DOHH2 (cell line): Measurements from ENCODE around the gene TPRG1L.

Source experiments
- H3F3A ChIP-seq: fragments of 200-600 bp; sonication (generic), shearing (Covaris generic); 2 replicates; pipeline ENCODE4 v1.6.0; 2016; ENCODE audit warnings: antibody characterized with exemption, mild to moderate bottlenecking; ENCODE audit not compliant: control insufficient read depth, insufficient read depth
- H3K27ac ChIP-seq: fragments of 200-600 bp; sonication (generic); 2 replicates; pipeline ENCODE4 v1.5.1; 2014; ENCODE audit warnings: low read depth, mild to moderate bottlenecking, low read length, moderate library complexity
- H3K27me3 ChIP-seq: fragments of 200-600 bp; sonication (generic); 2 replicates; pipeline ENCODE4 v1.6.1; 2014; ENCODE audit warnings: mild to moderate bottlenecking, low read length, mixed read lengths; ENCODE audit not compliant: control insufficient read depth
- H3K36me3 ChIP-seq: fragments of 200-600 bp; sonication (generic); 2 replicates; pipeline ENCODE4 v1.6.1; 2014; ENCODE audit warnings: mild to moderate bottlenecking, low read length, moderate library complexity, mixed read lengths; ENCODE audit not compliant: control insufficient read depth
- H3K4me1 ChIP-seq: fragments of 200-600 bp; sonication (generic); 2 replicates; pipeline ENCODE4 v1.6.1; 2014; ENCODE audit warnings: mild to moderate bottlenecking, low read length, mixed read lengths; ENCODE audit not compliant: control insufficient read depth
- H3K4me2 ChIP-seq: fragments of 200-600 bp; sonication (generic); 2 replicates; pipeline ENCODE4 v1.6.0; 2014; ENCODE audit warnings: mild to moderate bottlenecking, low read length, moderate library complexity
- H3K4me3 ChIP-seq: fragments of 200-600 bp; sonication (generic); 2 replicates; pipeline ENCODE4 v1.5.1; 2014; ENCODE audit warnings: mild to moderate bottlenecking, low read length, mixed read lengths
- H3K79me2 ChIP-seq: fragments of 200-600 bp; sonication (generic); 2 replicates; pipeline ENCODE4 v1.6.1; 2014; ENCODE audit warnings: mild to moderate bottlenecking, low read length, mixed read lengths; ENCODE audit not compliant: control insufficient read depth
- H3K9me2 ChIP-seq: fragments of 200-600 bp; sonication (generic); replicated peaks from 2 replicates; pipeline ENCODE4 v1.6.1; 2014; ENCODE audit warnings: mild to moderate bottlenecking, low read length, mixed read lengths; ENCODE audit not compliant: control insufficient read depth
- H3K9me3 ChIP-seq: fragments of 200-600 bp; sonication (generic); 2 replicates; pipeline ENCODE4 v1.6.1; 2014; ENCODE audit warnings: antibody characterized with exemption, low read length, mixed read lengths; ENCODE audit not compliant: control insufficient read depth, insufficient read depth
- H4K20me1 ChIP-seq: fragments of 200-600 bp; sonication (generic); 2 replicates; pipeline ENCODE4 v1.6.0; 2014; ENCODE audit warnings: low read depth, mild to moderate bottlenecking, antibody characterized with exemption, low read length, moderate library complexity; ENCODE audit not compliant: control insufficient read depth, insufficient read depth
- EZH2phosphoT487 ChIP-seq: fragments of 200-600 bp; sonication (generic); IDR thresholded peaks from 2 replicates; pipeline ENCODE4 v1.6.1; 2017; ENCODE audit warnings: borderline replicate concordance, mild to moderate bottlenecking, antibody characterized with exemption, low read length, moderate library complexity, mixed read lengths
- TF ChIP-seq, protein P1 (sequence below): fragments of 200-600 bp; sonication (generic); IDR thresholded peaks from one replicate; pipeline ENCODE4 v1.5.1; 2014; ENCODE audit warnings: antibody characterized with exemption, mild to moderate bottlenecking, low read depth, low read length; ENCODE audit not compliant: poor library complexity, severe bottlenecking

The TPRG1L gene

DNA sequence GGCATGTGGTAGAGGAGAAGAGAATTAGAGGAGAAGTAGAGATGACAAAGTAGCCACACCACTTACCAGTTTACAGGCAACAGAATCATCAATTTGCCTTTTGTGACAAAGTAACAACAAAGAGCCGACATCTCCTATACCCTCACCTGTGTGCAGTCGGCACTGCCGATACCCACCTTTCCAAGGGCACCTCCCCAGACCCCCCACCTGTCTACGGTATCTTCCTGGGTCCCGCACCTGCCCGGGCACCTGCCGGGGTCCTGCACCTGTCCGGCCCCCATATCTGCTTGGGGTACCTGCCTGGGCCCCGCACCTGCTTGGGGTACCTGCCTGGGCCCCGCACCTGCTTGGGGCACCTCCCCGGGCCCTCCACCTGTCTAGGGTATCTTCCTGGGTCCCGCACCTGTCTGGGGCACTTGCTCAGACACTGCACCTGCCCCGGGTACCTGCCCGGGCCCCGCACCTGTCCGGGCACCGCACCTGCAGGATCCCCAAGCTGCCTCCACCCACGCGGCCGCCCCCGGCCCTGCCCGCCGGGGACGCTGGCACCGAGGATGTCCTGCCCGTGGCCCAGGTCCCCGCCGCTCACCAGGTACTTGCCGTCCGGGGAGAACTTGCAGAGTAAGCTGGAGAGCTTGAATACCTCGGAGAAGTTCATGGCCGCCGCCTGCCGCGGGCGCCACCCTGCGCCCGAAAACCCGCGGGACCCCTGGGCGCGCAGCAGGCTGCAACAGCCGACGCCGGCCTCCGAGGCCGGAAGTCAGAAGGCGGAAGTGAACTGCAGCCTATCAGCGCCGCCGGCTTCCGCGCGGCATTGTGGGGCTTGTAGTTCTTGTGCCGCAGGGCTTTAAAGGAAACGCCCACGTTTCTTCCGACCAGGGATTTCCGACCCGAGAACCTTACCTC is 24.8 kb downstream of the TPRG1L start, which contains the start of gene WRAP73:
TSS of gene WRAP73 (minus strand) at position 762 of the 906 bp plus-strand sequence. CDS start at position 658, 104 bp downstream.
- H3K27ac ChIP-seq, result no peak within 1 kb of the TSS
- peaks cover 34% of the 10 kb centered on the region for H3K79me2 ChIP-seq
- H4K20me1 ChIP-seq, result no peaks in the 10 kb centered on the region
- no peaks in the 10 kb centered on the region for H3K27me3 ChIP-seq
- H3F3A ChIP-seq, result peaks cover 9% of the 10 kb centered on the region
- no peaks in the 10 kb centered on the region for H3K9me3 ChIP-seq
- peaks cover 32% of the 10 kb centered on the region for H3K36me3 ChIP-seq
- H3K9me2 ChIP-seq, result no peaks in the 10 kb centered on the region
- peak within 1 kb of the TSS; percentile 66 for H3K4me2 ChIP-seq
- peak within 1 kb of the TSS; percentile 82 for H3K4me3 ChIP-seq
- peaks cover 36% of the 10 kb centered on the region for H3K4me1 ChIP-seq
- no peak for TF ChIP-seq EZH2phosphoT487
- TF ChIP-seq, protein P1, sequence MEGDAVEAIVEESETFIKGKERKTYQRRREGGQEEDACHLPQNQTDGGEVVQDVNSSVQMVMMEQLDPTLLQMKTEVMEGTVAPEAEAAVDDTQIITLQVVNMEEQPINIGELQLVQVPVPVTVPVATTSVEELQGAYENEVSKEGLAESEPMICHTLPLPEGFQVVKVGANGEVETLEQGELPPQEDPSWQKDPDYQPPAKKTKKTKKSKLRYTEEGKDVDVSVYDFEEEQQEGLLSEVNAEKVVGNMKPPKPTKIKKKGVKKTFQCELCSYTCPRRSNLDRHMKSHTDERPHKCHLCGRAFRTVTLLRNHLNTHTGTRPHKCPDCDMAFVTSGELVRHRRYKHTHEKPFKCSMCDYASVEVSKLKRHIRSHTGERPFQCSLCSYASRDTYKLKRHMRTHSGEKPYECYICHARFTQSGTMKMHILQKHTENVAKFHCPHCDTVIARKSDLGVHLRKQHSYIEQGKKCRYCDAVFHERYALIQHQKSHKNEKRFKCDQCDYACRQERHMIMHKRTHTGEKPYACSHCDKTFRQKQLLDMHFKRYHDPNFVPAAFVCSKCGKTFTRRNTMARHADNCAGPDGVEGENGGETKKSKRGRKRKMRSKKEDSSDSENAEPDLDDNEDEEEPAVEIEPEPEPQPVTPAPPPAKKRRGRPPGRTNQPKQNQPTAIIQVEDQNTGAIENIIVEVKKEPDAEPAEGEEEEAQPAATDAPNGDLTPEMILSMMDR, result peak; percentile 64

DNA sequence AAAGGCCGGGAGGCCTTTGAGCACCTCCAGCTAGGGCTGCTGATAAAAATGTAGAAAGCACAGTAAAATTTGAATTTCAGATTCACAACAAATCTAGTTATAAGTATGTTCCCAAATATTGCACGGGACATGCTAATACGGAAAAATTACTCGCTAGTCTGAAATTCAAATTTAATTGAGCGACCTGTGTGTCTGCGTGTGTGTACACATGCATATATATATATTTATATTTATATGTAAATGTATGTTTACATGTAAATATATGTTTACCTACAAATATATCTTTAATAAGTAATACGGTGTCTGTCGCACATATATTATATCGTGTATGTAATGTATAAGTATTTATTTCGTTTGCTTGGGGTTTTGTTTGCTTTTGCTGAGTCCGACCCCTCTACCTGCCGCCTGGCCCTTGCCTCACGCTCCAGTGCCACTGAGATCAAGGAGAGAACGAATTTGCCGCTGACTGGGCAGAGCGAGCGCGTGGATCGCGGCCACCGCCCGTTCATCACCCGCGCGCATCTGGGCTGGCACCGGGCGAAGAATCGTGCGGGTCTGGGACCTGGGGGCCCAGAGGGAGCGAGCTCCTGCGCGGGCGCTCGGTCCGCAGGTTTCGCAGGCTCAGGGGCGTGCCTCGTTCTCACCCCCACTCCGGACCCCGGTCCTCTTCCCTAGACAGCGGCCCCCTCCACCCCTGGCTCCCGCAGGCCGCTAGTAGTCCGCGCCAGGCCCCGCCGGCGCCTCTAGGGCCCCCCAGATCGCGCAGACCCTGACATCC is 25.6 kb downstream of the TPRG1L start:
- peaks cover 44% of the 10 kb centered on the region for H3K4me1 ChIP-seq
- H3K9me2 ChIP-seq, result no peaks in the 10 kb centered on the region
- H3K9me3 ChIP-seq, result no peaks in the 10 kb centered on the region
- peak overlapping the region; percentile 82; the same call in 1 of the 2 replicates for H3K4me3 ChIP-seq
- H3K27ac ChIP-seq, result no peak overlapping the region
- H3K27me3 ChIP-seq, result no peaks in the 10 kb centered on the region
- H3K4me2 ChIP-seq, result peak overlapping the region; percentile 11; the same call in 1 of the 2 replicates
- H3K36me3 ChIP-seq, result peaks cover 27% of the 10 kb centered on the region
- no peaks in the 10 kb centered on the region for H4K20me1 ChIP-seq
- peaks cover 9% of the 10 kb centered on the region for H3F3A ChIP-seq
- no peak for TF ChIP-seq EZH2phosphoT487
- TF ChIP-seq, protein P1, result no peak
- H3K79me2 ChIP-seq, result peaks cover 42% of the 10 kb centered on the region

DNA sequence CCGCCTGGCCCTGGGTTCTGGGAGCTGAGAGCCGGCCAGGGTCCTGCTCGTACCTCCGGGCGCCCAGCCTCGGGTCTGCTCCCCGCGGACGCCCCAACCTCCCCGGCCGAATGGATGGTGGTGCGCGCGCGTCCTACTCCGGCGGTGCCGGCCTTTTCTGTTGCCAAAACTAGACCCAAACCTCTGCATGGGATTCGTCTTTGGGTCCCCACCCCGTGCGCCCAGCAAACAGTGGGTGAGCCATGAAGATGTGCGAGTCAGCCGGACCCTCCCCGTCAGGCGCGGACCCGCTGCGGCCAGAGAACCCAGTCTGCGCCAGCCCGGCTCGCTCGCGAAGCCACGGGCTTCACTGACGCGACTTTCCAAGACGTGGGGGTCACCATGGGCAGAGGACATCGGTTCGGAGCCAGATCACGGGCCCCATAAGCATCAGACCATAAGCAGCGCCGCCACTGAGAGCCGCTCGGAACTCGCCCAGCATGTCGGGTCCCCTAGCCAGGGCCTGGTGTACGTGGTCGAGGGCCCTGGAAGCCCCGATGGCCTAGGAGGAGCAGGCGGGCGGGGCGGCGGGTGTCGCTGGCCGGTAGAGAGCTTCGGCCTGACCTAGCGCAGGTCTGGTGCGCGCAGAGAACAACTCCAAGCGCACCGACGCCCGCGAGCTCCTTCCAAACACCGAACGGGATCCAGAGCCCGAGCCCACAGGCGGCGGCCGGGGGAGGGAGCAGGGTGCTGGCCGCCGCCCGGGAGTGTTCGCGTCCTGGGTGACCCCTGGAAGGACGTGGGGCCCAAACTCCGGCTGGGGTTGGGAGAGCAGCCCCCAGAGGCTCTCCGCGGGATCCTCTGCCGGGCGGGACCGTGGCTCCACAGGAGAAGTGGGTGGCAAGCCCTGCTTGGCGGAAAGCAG is 26.5 kb downstream of the TPRG1L start:
- no peak overlapping the region for H3K27ac ChIP-seq
- H3K4me1 ChIP-seq, result peaks cover 53% of the 10 kb centered on the region
- no peaks in the 10 kb centered on the region for H3K9me3 ChIP-seq
- H3K4me2 ChIP-seq, result peak overlapping the region; percentile 82
- peak overlapping the region; percentile 83 for H3K4me3 ChIP-seq
- H3K36me3 ChIP-seq, result peaks cover 19% of the 10 kb centered on the region
- TF ChIP-seq EZH2phosphoT487, result no peak
- TF ChIP-seq, protein P1, result no peak
- peaks cover 48% of the 10 kb centered on the region for H3K79me2 ChIP-seq
- peaks cover 9% of the 10 kb centered on the region for H3F3A ChIP-seq
- H3K27me3 ChIP-seq, result no peaks in the 10 kb centered on the region
- H3K9me2 ChIP-seq, result no peaks in the 10 kb centered on the region
- H4K20me1 ChIP-seq, result no peaks in the 10 kb centered on the region
